ENCODE data around the gene GRIN2D.

Gene GRIN2D

GRCh38 chr19:48355365-48355954, 38.0 kb upstream of the GRIN2D start:
- Histone ChIP-seq H3K9ac (ENCODE audit: low read depth, low read length) (no peak overlapping the region), H3K4me3 (ENCODE audit: low read depth in 1 of 2, low read length in 2 of 2) (no peak overlapping the region), H3K9me3 (ENCODE audit: insufficient read depth, low read length, severe bottlenecking) (no peaks in the 10 kb centered on the region), H3K36me3 (ENCODE audit: insufficient read depth, low read length) (no peaks in the 10 kb centered on the region; the same call in 1 of the 2 replicates), H3K27me3 (ENCODE audit: insufficient read depth, low read length, poor library complexity) (no peaks in the 10 kb centered on the region), H3K4me2 (ENCODE audit: insufficient read depth, low read length) (no peak overlapping the region), H3K27ac (ENCODE audit: low read length) (no peak overlapping the region), H3K79me2 (ENCODE audit: insufficient read depth, low read length) (no peaks in the 10 kb centered on the region), H4K20me1 (ENCODE audit: insufficient read depth, low read length) (no peaks in the 10 kb centered on the region), H3K4me1 (ENCODE audit: insufficient read depth, low read length) (no peaks in the 10 kb centered on the region), H2AFZ (ENCODE audit: low read depth, low read length) (no peak overlapping the region)
- TF ChIP-seq EZH2 (IDR thresholded peaks at IDR 0.05; ENCODE audit: borderline replicate concordance, low read depth, low read length, severe bottlenecking), result no peak
- TF ChIP-seq, protein P1, sequence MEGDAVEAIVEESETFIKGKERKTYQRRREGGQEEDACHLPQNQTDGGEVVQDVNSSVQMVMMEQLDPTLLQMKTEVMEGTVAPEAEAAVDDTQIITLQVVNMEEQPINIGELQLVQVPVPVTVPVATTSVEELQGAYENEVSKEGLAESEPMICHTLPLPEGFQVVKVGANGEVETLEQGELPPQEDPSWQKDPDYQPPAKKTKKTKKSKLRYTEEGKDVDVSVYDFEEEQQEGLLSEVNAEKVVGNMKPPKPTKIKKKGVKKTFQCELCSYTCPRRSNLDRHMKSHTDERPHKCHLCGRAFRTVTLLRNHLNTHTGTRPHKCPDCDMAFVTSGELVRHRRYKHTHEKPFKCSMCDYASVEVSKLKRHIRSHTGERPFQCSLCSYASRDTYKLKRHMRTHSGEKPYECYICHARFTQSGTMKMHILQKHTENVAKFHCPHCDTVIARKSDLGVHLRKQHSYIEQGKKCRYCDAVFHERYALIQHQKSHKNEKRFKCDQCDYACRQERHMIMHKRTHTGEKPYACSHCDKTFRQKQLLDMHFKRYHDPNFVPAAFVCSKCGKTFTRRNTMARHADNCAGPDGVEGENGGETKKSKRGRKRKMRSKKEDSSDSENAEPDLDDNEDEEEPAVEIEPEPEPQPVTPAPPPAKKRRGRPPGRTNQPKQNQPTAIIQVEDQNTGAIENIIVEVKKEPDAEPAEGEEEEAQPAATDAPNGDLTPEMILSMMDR (IDR thresholded peaks at IDR 0.05; ENCODE audit: borderline replicate concordance, extremely low read depth, low read length, poor library complexity, severe bottlenecking), result no peak
- no peak for ATAC-seq (ENCODE audit: insufficient read depth, low read depth)
- DNase-seq, result no peak

GRCh38 chr19:48359123-48359522, 34.3 kb upstream of the GRIN2D start:
- ATAC-seq (ENCODE audit: insufficient read depth, low read depth) (no peak), DNase-seq (no peak)
- Histone ChIP-seq H4K20me1 (ENCODE audit: insufficient read depth, low read length) (no peaks in the 10 kb centered on the region), H3K27me3 (ENCODE audit: insufficient read depth, low read length, poor library complexity) (no peaks in the 10 kb centered on the region), H3K9me3 (ENCODE audit: insufficient read depth, low read length, severe bottlenecking) (no peaks in the 10 kb centered on the region), H3K4me2 (ENCODE audit: insufficient read depth, low read length) (no peak overlapping the region), H3K4me1 (ENCODE audit: insufficient read depth, low read length) (peaks cover 13% of the 10 kb centered on the region), H3K9ac (ENCODE audit: low read depth, low read length) (no peak overlapping the region), H3K79me2 (ENCODE audit: insufficient read depth, low read length) (peaks cover 5% of the 10 kb centered on the region), H3K27ac (ENCODE audit: low read length) (no peak overlapping the region), H2AFZ (ENCODE audit: low read depth, low read length) (no peak overlapping the region), H3K4me3 (ENCODE audit: low read depth in 1 of 2, low read length in 2 of 2) (no peak overlapping the region), H3K36me3 (ENCODE audit: insufficient read depth, low read length) (peaks cover 4% of the 10 kb centered on the region)
- TF ChIP-seq EZH2 (IDR thresholded peaks at IDR 0.05; ENCODE audit: borderline replicate concordance, low read depth, low read length, severe bottlenecking), result no peak
- TF ChIP-seq, protein P1 (IDR thresholded peaks at IDR 0.05; ENCODE audit: borderline replicate concordance, extremely low read depth, low read length, poor library complexity, severe bottlenecking), result no peak

- Histone ChIP-seq H2AFZ (ENCODE audit: low read depth, low read length) (no peak overlapping the region), H3K9ac (ENCODE audit: low read depth, low read length) (no peak overlapping the region), H3K36me3 (ENCODE audit: insufficient read depth, low read length) (peaks cover 4% of the 10 kb centered on the region), H4K20me1 (ENCODE audit: insufficient read depth, low read length) (no peaks in the 10 kb centered on the region), H3K27me3 (ENCODE audit: insufficient read depth, low read length, poor library complexity) (no peaks in the 10 kb centered on the region), H3K4me1 (ENCODE audit: insufficient read depth, low read length) (peaks cover 23% of the 10 kb centered on the region), H3K9me3 (ENCODE audit: insufficient read depth, low read length, severe bottlenecking) (no peaks in the 10 kb centered on the region), H3K27ac (ENCODE audit: low read length) (no peak overlapping the region), H3K4me2 (ENCODE audit: insufficient read depth, low read length) (no peak overlapping the region), H3K79me2 (ENCODE audit: insufficient read depth, low read length) (peaks cover 5% of the 10 kb centered on the region), H3K4me3 (ENCODE audit: low read depth in 1 of 2, low read length in 2 of 2) (no peak overlapping the region)
- DNase-seq, result no peak
- no peak for TF ChIP-seq EZH2 (IDR thresholded peaks at IDR 0.05; ENCODE audit: borderline replicate concordance, low read depth, low read length, severe bottlenecking)
- TF ChIP-seq, protein P1 (IDR thresholded peaks at IDR 0.05; ENCODE audit: borderline replicate concordance, extremely low read depth, low read length, poor library complexity, severe bottlenecking), result no peak
- ATAC-seq (ENCODE audit: insufficient read depth, low read depth), result no peak
These were observed 31.6 kb upstream of the GRIN2D start for GRCh38 chr19:48361912-48362311.
